PC-3 (cell line): ENCODE results near the gene MPPED1. TPM values are rescaled to one million over a fixed set of nuclear protein-coding genes. Genes with fewer than 3 reads are reported as not detected.

Experiments
- ATAC-seq: fragments of 200-7000 bp; cut with Tn5 transposase; 2 replicates; pipeline ENCODE4 v1.9.1; 2020; ENCODE audit warnings: mild to moderate bottlenecking, moderate library complexity
- BruUV-seq: library from RNA; stranded (reverse); fragments of 400-500 nt; replicated peaks from 2 replicates; lab custom pipeline; 2021; lab: Mats Ljungman, UMichigan
- CTCF ChIA-PET: fragments of 300-600 bp; sonication (Branson Sonifier 250); formaldehyde crosslinking; loops from one replicate; lab custom pipeline; 2022; ENCODE audit warnings: antibody characterized with exemption; lab: Charles Lee
- POLR2A ChIA-PET: fragments of 300-600 bp; sonication (Branson Sonifier 250); formaldehyde crosslinking; loops from one replicate; lab custom pipeline; 2022; ENCODE audit warnings: antibody characterized with exemption; ENCODE audit not compliant: unreplicated experiment; lab: Charles Lee
- DNase-seq: peaks from one replicate; pipeline ENCODE4 v3.0.0-alpha.2; 2015
- H2AFZ ChIP-seq: fragments of 300-600 bp; sonication (generic); 2 replicates; pipeline ENCODE4 v1.6.0; 2016; ENCODE audit warnings: antibody characterized with exemption, low read length
- H3F3A ChIP-seq: fragments of 300-600 bp; sonication (generic); one replicate; pipeline ENCODE4 v1.6.0; 2017; ENCODE audit warnings: antibody characterized with exemption, low read length, control low read depth, mild to moderate bottlenecking; ENCODE audit not compliant: unreplicated experiment
- H3K27ac ChIP-seq: fragments of 300-600 bp; sonication (generic); 2 replicates; pipeline ENCODE4 v1.5.1; 2016; ENCODE audit warnings: mild to moderate bottlenecking, low read length
- H3K27me3 ChIP-seq: fragments of 300-600 bp; sonication (generic); 2 replicates; pipeline ENCODE4 v1.6.1; 2016; ENCODE audit warnings: low read length, mixed read lengths
- H3K36me3 ChIP-seq: fragments of 300-600 bp; sonication (generic); 2 replicates; pipeline ENCODE4 v1.6.1; 2016; ENCODE audit warnings: low read depth, mixed run types, low read length, mixed read lengths
- H3K4me1 ChIP-seq: fragments of 300-600 bp; sonication (generic); 2 replicates; pipeline ENCODE4 v1.5.1; 2016; ENCODE audit warnings: low read length; ENCODE audit not compliant: insufficient read depth
- H3K4me2 ChIP-seq: fragments of 300-600 bp; sonication (generic); 2 replicates; pipeline ENCODE4 v1.6.0; 2016; ENCODE audit warnings: low read length
- H3K4me3 ChIP-seq: fragments of 300-600 bp; sonication (generic); 2 replicates; pipeline ENCODE4 v1.5.1; 2016; ENCODE audit warnings: mild to moderate bottlenecking, low read length, mixed read lengths
- H3K79me2 ChIP-seq: fragments of 300-600 bp; sonication (generic); 2 replicates; pipeline ENCODE4 v1.6.1; 2017; ENCODE audit warnings: low read length, mixed read lengths
- H3K9ac ChIP-seq: fragments of 300-600 bp; sonication (generic); 2 replicates; pipeline ENCODE4 v1.6.0; 2016; ENCODE audit warnings: mild to moderate bottlenecking, low read length
- H3K9me2 ChIP-seq: fragments of 300-600 bp; sonication (generic); replicated peaks from 2 replicates; pipeline ENCODE4 v1.6.1; 2016; ENCODE audit warnings: mixed run types, low read length, mixed read lengths
- H3K9me3 ChIP-seq: fragments of 300-600 bp; sonication (generic); 2 replicates; pipeline ENCODE4 v1.6.1; 2016; ENCODE audit warnings: low read length, mixed read lengths
- H4K20me1 ChIP-seq: fragments of 300-600 bp; sonication (generic); 2 replicates; pipeline ENCODE4 v1.6.1; 2016; ENCODE audit warnings: low read length, mixed read lengths
- CTCF ChIP-seq: fragments of 300-600 bp; sonication (generic); conservative IDR thresholded peaks from 2 replicates; pipeline ENCODE4 v1.5.1; 2017; ENCODE audit warnings: antibody characterized with exemption, low read depth, mild to moderate bottlenecking, low read length
- EZH2 ChIP-seq: fragments of 300-600 bp; sonication (generic); IDR thresholded peaks from one replicate; pipeline ENCODE4 v1.6.1; 2017; ENCODE audit warnings: antibody characterized with exemption, mild to moderate bottlenecking, low read length; ENCODE audit not compliant: unreplicated experiment
- EZH2phosphoT487 ChIP-seq: fragments of 300-600 bp; sonication (generic); IDR thresholded peaks from 2 replicates; pipeline ENCODE4 v1.6.1; 2018; ENCODE audit warnings: mild to moderate bottlenecking, antibody characterized with exemption, low read length, borderline replicate concordance
- intact Hi-C: fragments of 100-400 bp; cut with micrococcal nuclease; formaldehyde crosslinking; loops from 2 replicates; pipeline ENCODE4 v1.9.0; 2023
- total RNA-seq: library from RNA; depleted of rRNA; stranded (reverse); fragments of >200 nt; gene quantifications from 2 replicates; pipeline ENCODE4 v1.2.3, GENCODE V29; 2014

MPPED1 gene
- total RNA-seq, 1 experiment from 2014 or later, result not detected

DNA sequence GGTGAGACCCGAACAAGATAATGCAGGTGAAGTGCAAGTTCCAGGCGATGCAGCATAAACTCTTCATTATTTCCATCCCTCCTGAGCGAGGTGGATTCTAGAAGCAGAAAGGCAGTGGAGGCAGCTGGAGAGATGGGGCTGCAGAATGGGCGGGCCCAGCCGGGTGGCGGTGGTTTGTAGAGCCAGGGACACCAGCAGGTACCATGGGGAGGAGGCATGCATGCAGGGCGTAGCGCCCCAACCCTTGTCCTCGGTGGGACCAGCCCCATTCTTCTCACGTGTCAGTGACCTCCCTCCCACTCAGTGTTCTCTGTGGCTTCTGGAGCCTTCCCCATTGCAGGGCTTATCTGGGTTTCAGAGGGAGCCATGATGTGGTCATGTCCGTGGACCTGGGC, 38.0 kb downstream of the MPPED1 start:
- H3K4me1 ChIP-seq, result no peaks in the 10 kb centered on the region
- H4K20me1 ChIP-seq, result no peaks in the 10 kb centered on the region
- no peaks in the 10 kb centered on the region for H3K36me3 ChIP-seq
- ChIA-PET POLR2A (no interaction called here), CTCF (no interaction called here)
- DNase-seq, result no peak
- no peak overlapping the region for H3K27ac ChIP-seq
- no peak for ATAC-seq
- no peak for TF ChIP-seq CTCF
- TF ChIP-seq EZH2, result no peak
- TF ChIP-seq EZH2phosphoT487, result no peak
- no peak overlapping the region for H3K9ac ChIP-seq
- no peak overlapping the region for H2AFZ ChIP-seq
- H3K4me2 ChIP-seq, result no peak overlapping the region
- no peaks in the 10 kb centered on the region for H3K27me3 ChIP-seq
- intact Hi-C loops, result no loop called here
- H3K9me2 ChIP-seq, result no peaks in the 10 kb centered on the region
- H3F3A ChIP-seq, result no peaks in the 10 kb centered on the region
- no peak overlapping the region for H3K4me3 ChIP-seq
- H3K9me3 ChIP-seq, result no peaks in the 10 kb centered on the region
- BruUV-seq, result no TSS peak
- H3K79me2 ChIP-seq, result no peaks in the 10 kb centered on the region

GRCh38 chr22:43451371-43452050, 39.7 kb downstream of the MPPED1 start:
- BruUV-seq, result no TSS peak
- no peaks in the 10 kb centered on the region for H3K36me3 ChIP-seq
- H3K27me3 ChIP-seq, result no peaks in the 10 kb centered on the region
- no peak overlapping the region for H3K9ac ChIP-seq
- no peak overlapping the region for H3K4me3 ChIP-seq
- ATAC-seq, result no peak
- no peaks in the 10 kb centered on the region for H3K79me2 ChIP-seq
- intact Hi-C loops, result no loop called here
- no peak overlapping the region for H3K27ac ChIP-seq
- H3K4me2 ChIP-seq, result no peak overlapping the region
- no peak for DNase-seq
- no peaks in the 10 kb centered on the region for H3K9me3 ChIP-seq
- ChIA-PET CTCF (no interaction called here), POLR2A (interaction anchor here (0.7 kb wide), 1 partner anchor 46 kb away, joined by 5 read pairs; no protein-coding TSS in a partner anchor)
- no peak for TF ChIP-seq CTCF
- TF ChIP-seq EZH2, result no peak
- no peak for TF ChIP-seq EZH2phosphoT487
- no peaks in the 10 kb centered on the region for H3K9me2 ChIP-seq
- no peaks in the 10 kb centered on the region for H3F3A ChIP-seq
- no peaks in the 10 kb centered on the region for H4K20me1 ChIP-seq
- no peak overlapping the region for H2AFZ ChIP-seq
- H3K4me1 ChIP-seq, result no peaks in the 10 kb centered on the region

DNA sequence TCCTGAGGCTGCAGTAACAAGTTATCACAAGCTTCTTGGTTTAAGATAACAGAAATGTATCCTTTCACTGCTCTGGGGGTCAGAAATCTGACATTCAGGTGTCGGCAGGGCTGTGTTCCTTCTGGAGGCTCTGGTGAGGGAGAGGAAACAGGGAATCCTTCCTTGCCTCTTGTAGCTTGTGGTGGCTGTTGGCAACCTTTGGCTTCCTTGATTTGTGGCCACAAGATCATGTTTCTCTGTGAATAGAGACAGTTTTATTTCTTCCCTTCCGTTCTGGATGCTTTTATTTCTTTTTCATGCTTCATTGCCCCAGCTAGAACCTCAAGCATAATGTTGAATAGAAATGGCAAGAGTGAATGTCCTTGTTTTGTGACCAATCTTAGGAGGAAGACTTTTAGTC, 44.0 kb downstream of the MPPED1 start:
- H3K27ac ChIP-seq, result no peak overlapping the region
- H3K79me2 ChIP-seq, result no peaks in the 10 kb centered on the region
- no TSS peak for BruUV-seq
- H3F3A ChIP-seq, result no peaks in the 10 kb centered on the region
- intact Hi-C loops, result no loop called here
- no peaks in the 10 kb centered on the region for H3K9me2 ChIP-seq
- no peaks in the 10 kb centered on the region for H4K20me1 ChIP-seq
- peaks cover 9% of the 10 kb centered on the region; the same call in 1 of the 2 replicates for H3K27me3 ChIP-seq
- ChIA-PET CTCF (no interaction called here), POLR2A (no interaction called here)
- DNase-seq, result no peak
- H3K36me3 ChIP-seq, result no peaks in the 10 kb centered on the region
- H3K4me1 ChIP-seq, result no peaks in the 10 kb centered on the region
- TF ChIP-seq EZH2 (no peak), CTCF (no peak), EZH2phosphoT487 (no peak)
- H2AFZ ChIP-seq, result no peak overlapping the region
- H3K4me2 ChIP-seq, result no peak overlapping the region
- no peak overlapping the region for H3K9ac ChIP-seq
- ATAC-seq, result no peak
- H3K9me3 ChIP-seq, result no peaks in the 10 kb centered on the region
- no peak overlapping the region for H3K4me3 ChIP-seq
